Measurements from ENCODE around the gene L3MBTL4. TPM values are rescaled to one million over a fixed set of nuclear protein-coding genes. Genes with fewer than 3 reads are reported as not detected.

Gene L3MBTL4
- total and polyA plus RNA-seq, 10 donors: 1.1 to 21.0 (median 12.7) TPM

- Histone ChIP-seq H3K27me3 (replicated peaks in 1 of 7) (no peaks in the 10 kb centered on the region), H3K27ac (peak overlapping the region in 1 of 8 donors; percentile 10), H3K36me3 (no peaks in the 10 kb centered on the region), H3K4me1 (peaks cover 5 to 33% (median 12%) of the 10 kb centered on the region in 6 donors), H3K4me3 (no peak overlapping the region), H3K9me3 (peaks cover 0 to 8% (median 0%) of the 10 kb centered on the region in 8 donors)
- WGBS, 5 donors: 61 to 79% (median 68%) methylated on average over 4 of the region's 4 CpGs
- intact Hi-C loops (cut with DNase I; ENCODE audit: low total_unique reads): no loop called here
- TF ChIP-seq POLR2AphosphoS5 (IDR thresholded peaks at IDR 0.05) (no peak), CTCF (IDR thresholded peaks at IDR 0.05 in 8 of 11, conservative IDR thresholded peaks at IDR 0.05 in 3 of 11) (no peak), POLR2A (IDR thresholded peaks at IDR 0.05) (no peak)
- DNase-seq: no peak
Observed at GRCh38 chr18:6249788-6250187, 164.9 kb downstream of the L3MBTL4 start.

DNA sequence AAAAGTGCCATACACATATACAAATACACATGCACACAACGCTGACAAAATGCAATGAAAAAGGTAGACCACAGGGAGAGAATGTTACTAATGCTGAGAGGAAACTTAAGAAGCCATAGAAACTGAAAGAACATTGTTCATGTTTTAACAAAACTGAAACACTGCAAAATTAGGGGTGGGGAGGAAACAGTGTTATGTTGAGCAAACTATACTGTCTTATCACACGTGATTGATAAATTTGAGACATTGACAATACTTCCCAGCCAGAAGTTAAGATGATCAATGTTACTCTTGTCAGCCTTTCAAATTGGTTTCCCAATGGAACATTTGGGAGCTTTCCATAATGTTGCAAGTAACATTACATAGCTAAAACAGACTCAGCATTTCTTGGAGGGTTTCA, 165.5 kb downstream of the L3MBTL4 start:
- H3K27ac ChIP-seq: peak overlapping the region in 1 of 8 donors; percentile 10
- no peak for TF ChIP-seq CTCF (IDR thresholded peaks at IDR 0.05 in 8 of 11, conservative IDR thresholded peaks at IDR 0.05 in 3 of 11)
- TF ChIP-seq POLR2A (IDR thresholded peaks at IDR 0.05): no peak
- TF ChIP-seq POLR2AphosphoS5 (IDR thresholded peaks at IDR 0.05): no peak
- H3K36me3 ChIP-seq: no peaks in the 10 kb centered on the region
- H3K9me3 ChIP-seq: peaks cover 0 to 8% (median 0%) of the 10 kb centered on the region in 8 donors
- no peak overlapping the region for H3K4me3 ChIP-seq
- DNase-seq: no peak
- H3K27me3 ChIP-seq (replicated peaks in 1 of 7): no peaks in the 10 kb centered on the region
- intact Hi-C loops (cut with DNase I; ENCODE audit: low total_unique reads): no loop called here
- H3K4me1 ChIP-seq: peaks cover 2 to 27% (median 11%) of the 10 kb centered on the region in 6 donors
- WGBS, 5 donors: 34 to 56% (median 52%) methylated on average over 2 of the region's 2 CpGs

DNA sequence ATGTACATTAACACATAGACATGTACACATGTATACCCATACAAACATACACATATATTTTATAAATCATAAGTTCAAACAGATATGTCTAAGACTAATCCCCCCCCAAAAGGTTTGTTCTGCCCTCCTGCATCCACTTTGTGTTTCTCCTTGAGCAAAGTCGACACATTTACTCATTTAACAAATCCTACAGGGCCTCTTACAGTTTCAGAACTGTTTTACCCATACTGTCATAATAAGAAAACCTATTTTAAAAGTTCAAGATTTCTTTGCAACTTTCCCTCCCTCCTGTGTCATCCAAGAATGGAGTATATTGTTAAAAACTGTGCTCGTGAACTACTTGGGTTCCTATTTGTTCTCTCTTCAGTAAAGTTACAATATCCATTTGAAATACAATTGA, 166.7 kb downstream of the L3MBTL4 start:
- H3K27ac ChIP-seq: no peak overlapping the region
- no peaks in the 10 kb centered on the region for H3K27me3 ChIP-seq (replicated peaks in 1 of 7)
- peaks cover 0 to 22% (median 10%) of the 10 kb centered on the region in 6 donors for H3K4me1 ChIP-seq
- no peak overlapping the region for H3K4me3 ChIP-seq
- intact Hi-C loops (cut with DNase I; ENCODE audit: low total_unique reads): no loop called here
- TF ChIP-seq POLR2A (IDR thresholded peaks at IDR 0.05) (no peak), CTCF (IDR thresholded peaks at IDR 0.05 in 8 of 11, conservative IDR thresholded peaks at IDR 0.05 in 3 of 11) (no peak), POLR2AphosphoS5 (IDR thresholded peaks at IDR 0.05) (no peak)
- H3K9me3 ChIP-seq: peaks cover 0 to 8% (median 0%) of the 10 kb centered on the region in 8 donors
- 73 to 87% (median 84%) methylated on average over 2 of the region's 2 CpGs for WGBS, 5 donors
- no peak for DNase-seq
- no peaks in the 10 kb centered on the region for H3K36me3 ChIP-seq

DNA sequence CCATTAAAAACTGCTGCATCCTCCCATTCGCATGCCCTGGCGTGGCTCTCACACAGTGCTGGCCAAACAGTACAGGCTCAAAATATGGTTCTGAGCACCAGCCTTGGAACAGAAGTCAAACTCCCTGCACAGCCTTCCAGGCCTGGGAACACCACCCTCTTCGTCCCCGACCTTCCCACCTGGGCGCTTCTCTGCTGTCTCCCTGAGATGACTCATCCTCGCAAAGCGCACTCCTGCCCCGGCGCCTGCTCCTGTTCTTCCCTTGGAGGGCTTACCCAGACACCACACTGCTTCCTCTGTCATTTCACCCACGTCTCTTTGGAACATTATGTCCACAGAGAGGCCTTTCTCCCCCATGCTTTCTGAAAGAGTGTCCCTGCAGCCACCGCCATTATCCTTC, 172.7 kb downstream of the L3MBTL4 start:
- TF ChIP-seq POLR2A (IDR thresholded peaks at IDR 0.05) (no peak), CTCF (IDR thresholded peaks at IDR 0.05 in 8 of 11, conservative IDR thresholded peaks at IDR 0.05 in 3 of 11) (no peak), POLR2AphosphoS5 (IDR thresholded peaks at IDR 0.05) (no peak)
- Histone ChIP-seq H3K27me3 (replicated peaks in 1 of 7) (no peaks in the 10 kb centered on the region), H3K4me3 (no peak overlapping the region), H3K9me3 (no peaks in the 10 kb centered on the region), H3K36me3 (peaks cover 0 to 23% (median 0%) of the 10 kb centered on the region in 6 donors), H3K4me1 (no peaks in the 10 kb centered on the region), H3K27ac (no peak overlapping the region)
- no peak for DNase-seq
- intact Hi-C loops (cut with DNase I; ENCODE audit: low total_unique reads): no loop called here
- 93 to 97% (median 94%) methylated on average over 11 of the region's 11 CpGs for WGBS, 5 donors

Measured in spleen (tissue), 11 donors.